GM12878 (cell line): ENCODE data around the gene CATSPER1. TPM values are rescaled to one million over a fixed set of nuclear protein-coding genes. Genes with fewer than 3 reads are reported as not detected.

Experiments
- CBFB ChIP-seq: IDR thresholded peaks from 2 replicates; pipeline ENCODE4 v1.6.1; 2016; ENCODE audit warnings: antibody characterized with exemption, low read depth
- CEBPB ChIP-seq, 2 experiments: fragments of 150-350 bp in 1 of 2; IDR thresholded peaks; 2 replicates each; pipeline ENCODE4 v1.6.1; 2012 to 2014; ENCODE audit warnings: low read depth in 2 of 2, low read length in 2 of 2, borderline replicate concordance in 1 of 2, inconsistent platforms in 1 of 2
- CHD2 ChIP-seq: IDR thresholded peaks from 2 replicates; pipeline ENCODE4 v1.6.1; 2011; ENCODE audit warnings: low read depth, low read length, improper control_type of control experiment, borderline replicate concordance
- ETV6 ChIP-seq, 2 experiments: fragments of 450-650 bp in 1 of 2; IDR thresholded peaks in 1 of 2; conservative IDR thresholded peaks in 1 of 2; 2 replicates each; pipeline ENCODE4 v1.6.1; 2014; ENCODE audit warnings: antibody characterized with exemption in 1 of 2, borderline replicate concordance in 1 of 2, low read depth in 1 of 2, mild to moderate bottlenecking in 1 of 2, moderate library complexity in 1 of 2
- HDAC2 ChIP-seq: fragments of 200-600 bp; sonication (generic); IDR thresholded peaks from 2 replicates; pipeline ENCODE4 v1.6.1; 2017
- IKZF1 ChIP-seq: fragments of 450-650 bp; conservative IDR thresholded peaks from 2 replicates; pipeline ENCODE4 v1.6.1; 2017; ENCODE audit warnings: antibody characterized with exemption, mild to moderate bottlenecking
- NR2F1 ChIP-seq: fragments of 450-650 bp; conservative IDR thresholded peaks from 2 replicates; pipeline ENCODE4 v1.6.1; 2017; ENCODE audit warnings: mild to moderate bottlenecking
- PML ChIP-seq: IDR thresholded peaks from 2 replicates; pipeline ENCODE4 v1.6.1; 2012; ENCODE audit warnings: low read length, inconsistent platforms
- RAD51 ChIP-seq: fragments of 450-650 bp; IDR thresholded peaks from 2 replicates; pipeline ENCODE4 v1.6.1; 2016; ENCODE audit warnings: moderate library complexity, mild to moderate bottlenecking, inconsistent platforms
- RCOR1 ChIP-seq: conservative IDR thresholded peaks from 2 replicates; pipeline ENCODE4 v1.6.1; 2012; ENCODE audit warnings: low read depth, low read length, improper control_type of control experiment
- RUNX3 ChIP-seq: IDR thresholded peaks from 2 replicates; pipeline ENCODE4 v1.6.1; 2012; ENCODE audit warnings: low read length, inconsistent platforms
- STAT1 ChIP-seq: fragments of 450-650 bp; conservative IDR thresholded peaks from 2 replicates; pipeline ENCODE4 v1.6.1; 2014; ENCODE audit warnings: antibody characterized with exemption, mild to moderate bottlenecking
- TCF7 ChIP-seq: IDR thresholded peaks from 2 replicates; pipeline ENCODE4 v1.6.1; 2014; ENCODE audit warnings: antibody characterized with exemption, borderline replicate concordance
- ZNF217 ChIP-seq: fragments of 450-650 bp; IDR thresholded peaks from 2 replicates; pipeline ENCODE4 v1.6.1; 2017; ENCODE audit warnings: antibody characterized with exemption, mild to moderate bottlenecking
- ZNF24 ChIP-seq: fragments of 450-650 bp; IDR thresholded peaks from 2 replicates; pipeline ENCODE4 v1.6.1; 2017; ENCODE audit warnings: antibody characterized with exemption, mild to moderate bottlenecking
- ZNF622 ChIP-seq: fragments of 450-650 bp; IDR thresholded peaks from 2 replicates; pipeline ENCODE4 v1.6.1; 2017; ENCODE audit warnings: mild to moderate bottlenecking, inconsistent platforms
- polyA plus RNA-seq, 11 experiments: library from polyadenylated mRNA; depleted of rRNA in 4 of 11; unstranded in 6 of 11; stranded (reverse) in 5 of 11; fragments of >200 nt; fragmentation: Nextera tagmentation in 4 of 11; fragmentation: Illumina TruSeq in 1 of 11; extraction: Ambion mirVana in 4 of 11; extraction: Trizol in 1 of 11; gene quantifications; 1 replicate in 1 of 11; 2 replicates in 10 of 11; pipeline versions ENCODE4 v1.2.1 to v1.2.3, GENCODE V29; 2011 to 2016; ENCODE audit warnings: inconsistent platforms in 2 of 11, missing spikeins in 2 of 11, low read depth in 1 of 11
- total RNA-seq, 4 experiments: library from RNA; depleted of rRNA in 3 of 4; stranded (reverse); fragments of >200 nt in 3 of 4; fragmentation: Illumina TruSeq in 1 of 4; extraction: Trizol in 1 of 4; gene quantifications; 2 replicates each; pipeline versions ENCODE4 v1.2.1 to v1.2.3, GENCODE V29; 2013 to 2021
- TF ChIP-seq, protein P1 (sequence below): fragments of 450-650 bp; IDR thresholded peaks from 2 replicates; pipeline ENCODE4 v1.6.1; 2017; ENCODE audit warnings: mild to moderate bottlenecking, moderate library complexity
- TF ChIP-seq, protein P2 (sequence below): IDR thresholded peaks from 2 replicates; pipeline ENCODE4 v1.6.1; 2012; ENCODE audit warnings: low read depth, low read length, improper control_type of control experiment
- TF ChIP-seq, protein P3 (sequence below): fragments of 450-650 bp; formaldehyde crosslinking; IDR thresholded peaks from 2 replicates; pipeline ENCODE4 v1.5.0; 2022; ENCODE audit warnings: mild to moderate bottlenecking, missing genetic modification characterization
- TF ChIP-seq, protein P4 (sequence below): IDR thresholded peaks from 2 replicates; pipeline ENCODE4 v1.6.1; 2012; ENCODE audit warnings: mild to moderate bottlenecking, low read depth, low read length

CATSPER1 gene
- total and polyA plus RNA-seq, 10 of the 15 experiments (the other 5 are each of a cell fraction or from before 2014, with no cell fraction given): 0.02 to 0.05 TPM; not detected in 8

- TF ChIP-seq, protein P1, sequence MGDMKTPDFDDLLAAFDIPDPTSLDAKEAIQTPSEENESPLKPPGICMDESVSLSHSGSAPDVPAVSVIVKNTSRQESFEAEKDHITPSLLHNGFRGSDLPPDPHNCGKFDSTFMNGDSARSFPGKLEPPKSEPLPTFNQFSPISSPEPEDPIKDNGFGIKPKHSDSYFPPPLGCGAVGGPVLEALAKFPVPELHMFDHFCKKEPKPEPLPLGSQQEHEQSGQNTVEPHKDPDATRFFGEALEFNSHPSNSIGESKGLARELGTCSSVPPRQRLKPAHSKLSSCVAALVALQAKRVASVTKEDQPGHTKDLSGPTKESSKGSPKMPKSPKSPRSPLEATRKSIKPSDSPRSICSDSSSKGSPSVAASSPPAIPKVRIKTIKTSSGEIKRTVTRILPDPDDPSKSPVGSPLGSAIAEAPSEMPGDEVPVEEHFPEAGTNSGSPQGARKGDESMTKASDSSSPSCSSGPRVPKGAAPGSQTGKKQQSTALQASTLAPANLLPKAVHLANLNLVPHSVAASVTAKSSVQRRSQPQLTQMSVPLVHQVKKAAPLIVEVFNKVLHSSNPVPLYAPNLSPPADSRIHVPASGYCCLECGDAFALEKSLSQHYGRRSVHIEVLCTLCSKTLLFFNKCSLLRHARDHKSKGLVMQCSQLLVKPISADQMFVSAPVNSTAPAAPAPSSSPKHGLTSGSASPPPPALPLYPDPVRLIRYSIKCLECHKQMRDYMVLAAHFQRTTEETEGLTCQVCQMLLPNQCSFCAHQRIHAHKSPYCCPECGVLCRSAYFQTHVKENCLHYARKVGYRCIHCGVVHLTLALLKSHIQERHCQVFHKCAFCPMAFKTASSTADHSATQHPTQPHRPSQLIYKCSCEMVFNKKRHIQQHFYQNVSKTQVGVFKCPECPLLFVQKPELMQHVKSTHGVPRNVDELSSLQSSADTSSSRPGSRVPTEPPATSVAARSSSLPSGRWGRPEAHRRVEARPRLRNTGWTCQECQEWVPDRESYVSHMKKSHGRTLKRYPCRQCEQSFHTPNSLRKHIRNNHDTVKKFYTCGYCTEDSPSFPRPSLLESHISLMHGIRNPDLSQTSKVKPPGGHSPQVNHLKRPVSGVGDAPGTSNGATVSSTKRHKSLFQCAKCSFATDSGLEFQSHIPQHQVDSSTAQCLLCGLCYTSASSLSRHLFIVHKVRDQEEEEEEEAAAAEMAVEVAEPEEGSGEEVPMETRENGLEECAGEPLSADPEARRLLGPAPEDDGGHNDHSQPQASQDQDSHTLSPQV: no peak
- TF ChIP-seq ZNF24: no peak
- no peak for TF ChIP-seq ZNF622
- TF ChIP-seq RCOR1: peak; percentile 89; the same call in 1 of the 2 replicates
- peak; percentile 98 for TF ChIP-seq IKZF1
- no peak for TF ChIP-seq HDAC2
- no peak for TF ChIP-seq RAD51
- peak; percentile 89 for TF ChIP-seq CBFB
- TF ChIP-seq PML: peak; percentile 97
- TF ChIP-seq CEBPB (IDR thresholded peaks at IDR 0.05; ENCODE audit: borderline replicate concordance in 1 of 2, low read depth in 2 of 2, low read length in 2 of 2): no peak
- 0 out of 2 replicates have a peak, but pooled peaks have one; percentile 27 for TF ChIP-seq NR2F1
- TF ChIP-seq ZNF217: no peak
- TF ChIP-seq STAT1: peak; percentile 98; the same call in 1 of the 2 replicates
- TF ChIP-seq, protein P2, sequence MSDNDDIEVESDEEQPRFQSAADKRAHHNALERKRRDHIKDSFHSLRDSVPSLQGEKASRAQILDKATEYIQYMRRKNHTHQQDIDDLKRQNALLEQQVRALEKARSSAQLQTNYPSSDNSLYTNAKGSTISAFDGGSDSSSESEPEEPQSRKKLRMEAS: peak; percentile 82; the same call in 1 of the 2 replicates
- TF ChIP-seq, protein P3, sequence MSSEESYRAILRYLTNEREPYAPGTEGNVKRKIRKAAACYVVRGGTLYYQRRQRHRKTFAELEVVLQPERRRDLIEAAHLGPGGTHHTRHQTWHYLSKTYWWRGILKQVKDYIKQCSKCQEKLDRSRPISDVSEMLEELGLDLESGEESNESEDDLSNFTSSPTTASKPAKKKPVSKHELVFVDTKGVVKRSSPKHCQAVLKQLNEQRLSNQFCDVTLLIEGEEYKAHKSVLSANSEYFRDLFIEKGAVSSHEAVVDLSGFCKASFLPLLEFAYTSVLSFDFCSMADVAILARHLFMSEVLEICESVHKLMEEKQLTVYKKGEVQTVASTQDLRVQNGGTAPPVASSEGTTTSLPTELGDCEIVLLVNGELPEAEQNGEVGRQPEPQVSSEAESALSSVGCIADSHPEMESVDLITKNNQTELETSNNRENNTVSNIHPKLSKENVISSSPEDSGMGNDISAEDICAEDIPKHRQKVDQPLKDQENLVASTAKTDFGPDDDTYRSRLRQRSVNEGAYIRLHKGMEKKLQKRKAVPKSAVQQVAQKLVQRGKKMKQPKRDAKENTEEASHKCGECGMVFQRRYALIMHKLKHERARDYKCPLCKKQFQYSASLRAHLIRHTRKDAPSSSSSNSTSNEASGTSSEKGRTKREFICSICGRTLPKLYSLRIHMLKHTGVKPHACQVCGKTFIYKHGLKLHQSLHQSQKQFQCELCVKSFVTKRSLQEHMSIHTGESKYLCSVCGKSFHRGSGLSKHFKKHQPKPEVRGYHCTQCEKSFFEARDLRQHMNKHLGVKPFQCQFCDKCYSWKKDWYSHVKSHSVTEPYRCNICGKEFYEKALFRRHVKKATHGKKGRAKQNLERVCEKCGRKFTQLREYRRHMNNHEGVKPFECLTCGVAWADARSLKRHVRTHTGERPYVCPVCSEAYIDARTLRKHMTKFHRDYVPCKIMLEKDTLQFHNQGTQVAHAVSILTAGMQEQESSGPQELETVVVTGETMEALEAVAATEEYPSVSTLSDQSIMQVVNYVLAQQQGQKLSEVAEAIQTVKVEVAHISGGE (CRISPR knock-in tag): peak; percentile 96
- TF ChIP-seq, protein P4, sequence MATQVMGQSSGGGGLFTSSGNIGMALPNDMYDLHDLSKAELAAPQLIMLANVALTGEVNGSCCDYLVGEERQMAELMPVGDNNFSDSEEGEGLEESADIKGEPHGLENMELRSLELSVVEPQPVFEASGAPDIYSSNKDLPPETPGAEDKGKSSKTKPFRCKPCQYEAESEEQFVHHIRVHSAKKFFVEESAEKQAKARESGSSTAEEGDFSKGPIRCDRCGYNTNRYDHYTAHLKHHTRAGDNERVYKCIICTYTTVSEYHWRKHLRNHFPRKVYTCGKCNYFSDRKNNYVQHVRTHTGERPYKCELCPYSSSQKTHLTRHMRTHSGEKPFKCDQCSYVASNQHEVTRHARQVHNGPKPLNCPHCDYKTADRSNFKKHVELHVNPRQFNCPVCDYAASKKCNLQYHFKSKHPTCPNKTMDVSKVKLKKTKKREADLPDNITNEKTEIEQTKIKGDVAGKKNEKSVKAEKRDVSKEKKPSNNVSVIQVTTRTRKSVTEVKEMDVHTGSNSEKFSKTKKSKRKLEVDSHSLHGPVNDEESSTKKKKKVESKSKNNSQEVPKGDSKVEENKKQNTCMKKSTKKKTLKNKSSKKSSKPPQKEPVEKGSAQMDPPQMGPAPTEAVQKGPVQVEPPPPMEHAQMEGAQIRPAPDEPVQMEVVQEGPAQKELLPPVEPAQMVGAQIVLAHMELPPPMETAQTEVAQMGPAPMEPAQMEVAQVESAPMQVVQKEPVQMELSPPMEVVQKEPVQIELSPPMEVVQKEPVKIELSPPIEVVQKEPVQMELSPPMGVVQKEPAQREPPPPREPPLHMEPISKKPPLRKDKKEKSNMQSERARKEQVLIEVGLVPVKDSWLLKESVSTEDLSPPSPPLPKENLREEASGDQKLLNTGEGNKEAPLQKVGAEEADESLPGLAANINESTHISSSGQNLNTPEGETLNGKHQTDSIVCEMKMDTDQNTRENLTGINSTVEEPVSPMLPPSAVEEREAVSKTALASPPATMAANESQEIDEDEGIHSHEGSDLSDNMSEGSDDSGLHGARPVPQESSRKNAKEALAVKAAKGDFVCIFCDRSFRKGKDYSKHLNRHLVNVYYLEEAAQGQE: peak; percentile 38; the same call in 1 of the 2 replicates
- TF ChIP-seq CHD2: peak; percentile 93
- TF ChIP-seq RUNX3: peak; percentile 75
- TF ChIP-seq TCF7: peak; percentile 69
- peak in 1 of 2 experiments; percentile 92; a peak in 2 of 4 replicates for TF ChIP-seq ETV6 (conservative IDR thresholded peaks at IDR 0.05 in 1 of 2, IDR thresholded peaks at IDR 0.05 in 1 of 2; ENCODE audit: borderline replicate concordance in 1 of 2, low read depth in 1 of 2)
Observed at GRCh38 chr11:66001942-66002647, 24.2 kb downstream of the CATSPER1 start, which contains the start of the genes BANF1 and EIF1AD (continued).
